Embryonic facial prominence (tissue), 1 donor: Measurements from ENCODE around the gene PDE6D.
"Not testable (repeated sequence)": the region's sequence is repeated elsewhere in the genome, so short reads cannot be mapped to it uniquely, and the experiment has no call there.

Experiments
- DNase-seq: peaks from one replicate; pipeline ENCODE4 v3.0.0-alpha.2; 2016; ENCODE audit errors: extremely low spot score

Gene PDE6D

GRCh38 chr2:231718799-231719198 lies 62.3 kb downstream of the PDE6D start:
- DNase-seq: no peak

DNA sequence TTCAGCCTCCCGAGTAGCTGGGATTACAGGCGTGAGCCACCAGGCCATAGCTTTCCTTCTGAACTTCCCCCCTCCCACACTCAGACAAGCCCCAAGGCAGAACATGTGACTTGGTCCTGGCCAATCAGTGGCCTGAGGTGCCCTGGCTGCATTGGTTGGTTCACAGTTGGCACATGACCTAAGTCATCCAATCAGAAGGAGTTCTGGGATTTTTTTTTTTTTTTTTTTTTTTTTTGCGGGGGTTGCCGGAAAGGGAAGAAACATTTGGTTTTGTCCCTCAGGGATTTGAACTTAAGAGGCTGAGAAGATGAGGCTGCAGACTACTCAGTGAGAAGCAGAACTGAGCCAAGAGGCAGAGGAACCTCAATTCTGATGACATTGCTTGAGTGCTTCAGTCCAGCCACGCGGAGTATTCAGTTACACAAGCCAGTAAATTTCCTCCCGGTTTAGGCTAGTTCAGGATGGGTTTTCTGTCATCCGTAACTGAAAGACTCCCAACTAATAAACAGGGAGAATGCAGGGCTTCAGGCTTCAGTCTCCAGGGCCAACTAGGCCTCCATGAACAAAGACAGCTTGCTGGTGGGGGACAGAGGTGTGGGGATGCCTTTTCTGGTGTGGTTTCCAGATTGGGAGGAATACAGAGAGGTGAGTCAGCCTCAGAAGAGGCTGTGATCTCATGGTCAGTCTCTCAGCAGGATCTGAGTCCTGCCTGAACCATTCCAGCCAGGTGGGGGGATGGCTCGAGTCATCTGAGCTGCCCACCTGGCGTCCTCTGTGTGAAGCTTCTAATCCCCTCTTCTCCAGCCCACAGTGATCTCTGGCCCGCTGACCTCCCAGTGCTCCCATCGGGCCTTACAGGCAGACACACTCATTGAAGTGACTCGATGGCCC lies 63.6 kb downstream of the PDE6D start:
- no peak for DNase-seq

DNA sequence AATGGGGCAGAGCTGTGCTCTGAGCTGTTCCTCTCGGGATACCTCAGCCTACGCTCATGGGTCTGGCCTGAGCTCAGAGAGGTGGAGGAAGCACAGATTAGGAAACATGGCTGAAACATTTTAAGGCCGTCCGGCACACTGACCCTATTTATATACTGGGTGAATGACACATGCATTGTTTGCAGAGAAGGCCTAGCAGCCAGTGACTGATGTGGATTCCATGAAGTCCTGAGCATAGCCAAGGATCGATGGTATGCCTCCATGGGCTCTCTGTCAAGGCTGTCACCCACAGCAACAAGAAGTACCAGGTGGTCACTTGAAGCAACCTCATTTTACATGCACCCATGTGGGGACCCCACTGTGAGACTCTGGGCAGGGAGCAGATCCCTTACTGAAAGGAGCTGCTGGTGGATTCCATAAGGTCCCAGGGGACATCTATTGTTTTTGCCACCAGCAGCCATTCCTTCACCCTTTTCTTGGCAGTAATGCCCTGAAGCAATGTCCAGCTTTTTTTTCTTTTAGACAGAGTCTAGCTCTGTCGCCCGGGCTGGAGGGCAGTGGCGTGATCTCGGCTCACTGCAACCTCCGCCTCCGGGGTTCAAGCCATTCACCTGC lies 64.3 kb downstream of the PDE6D start:
- no peak for DNase-seq

DNA sequence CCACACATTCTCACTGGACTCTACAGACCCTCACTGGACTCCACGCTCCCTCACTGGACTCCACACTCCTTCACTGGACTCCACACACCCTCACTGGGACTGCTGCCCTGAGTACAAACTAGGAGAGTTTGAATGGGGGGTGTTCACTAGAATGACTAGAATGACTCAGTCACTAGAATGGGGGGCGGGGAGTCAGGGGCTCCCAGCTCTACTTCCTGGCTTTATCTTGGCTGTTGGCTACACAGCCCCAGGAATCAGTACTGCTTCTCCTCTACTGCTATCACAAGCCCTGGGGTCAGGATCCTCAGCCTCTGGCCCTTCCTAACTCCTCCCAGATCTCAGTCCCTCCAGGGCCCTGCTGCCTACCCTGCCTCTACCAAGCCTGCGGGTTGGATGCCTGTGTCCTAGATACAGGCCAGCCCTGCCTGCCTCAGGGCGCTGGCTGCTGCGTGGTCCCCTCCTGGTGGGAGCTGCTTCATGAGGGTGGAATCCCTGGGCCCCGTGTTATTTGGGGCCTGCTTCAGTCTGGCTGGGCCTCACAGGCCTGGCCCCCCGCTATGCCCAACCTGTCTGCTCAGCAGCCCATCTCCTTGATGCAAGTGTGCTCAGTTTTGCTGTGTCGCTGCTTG lies 65.0 kb downstream of the PDE6D start:
- DNase-seq: no peak

DNA sequence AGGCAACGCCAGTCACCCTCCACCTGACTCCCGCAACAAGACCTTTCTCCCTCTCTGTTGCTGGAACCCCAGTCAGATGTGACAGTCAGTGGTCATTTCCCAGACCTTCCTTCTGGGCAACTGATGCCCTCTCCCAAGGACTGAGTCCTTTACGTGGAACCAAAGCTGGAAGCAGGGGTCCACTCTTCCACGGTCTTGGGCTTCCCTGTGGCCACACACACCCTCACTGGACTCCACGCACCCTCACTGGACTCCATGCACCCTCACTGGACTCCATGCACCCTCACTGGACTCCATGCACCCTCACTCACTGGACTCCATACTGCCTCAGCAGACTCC lies 65.6 kb downstream of the PDE6D start:
- no peak for DNase-seq

- DNase-seq: no peak
These were observed 66.2 kb downstream of the PDE6D start for GRCh38 chr2:231714639-231715498.

GRCh38 chr2:231713730-231714638 lies 67.1 kb downstream of the PDE6D start:
- peak; percentile 53 for DNase-seq

DNA sequence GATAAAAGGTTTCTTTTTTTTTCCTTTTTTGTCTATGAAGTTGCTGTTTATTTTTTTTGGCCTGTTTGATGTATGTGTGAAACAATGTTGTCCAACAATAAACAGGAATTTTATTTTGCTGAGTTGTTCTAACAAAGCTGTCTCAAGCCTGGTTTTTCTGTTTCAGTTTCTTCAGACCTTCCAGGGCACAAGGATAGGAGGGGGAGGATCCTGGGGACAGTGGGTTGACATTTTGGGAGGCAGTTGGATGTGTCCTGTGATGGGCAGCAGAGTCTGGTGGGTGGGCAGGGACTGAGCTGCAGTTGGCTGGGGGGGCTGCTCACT lies 67.7 kb downstream of the PDE6D start:
- DNase-seq: not testable (repeated sequence)

- not testable (repeated sequence) for DNase-seq
These were observed 68.5 kb downstream of the PDE6D start for GRCh38 chr2:231712451-231713021.

GRCh38 chr2:231711677-231712450 lies 69.2 kb downstream of the PDE6D start:
- DNase-seq: no peak

DNA sequence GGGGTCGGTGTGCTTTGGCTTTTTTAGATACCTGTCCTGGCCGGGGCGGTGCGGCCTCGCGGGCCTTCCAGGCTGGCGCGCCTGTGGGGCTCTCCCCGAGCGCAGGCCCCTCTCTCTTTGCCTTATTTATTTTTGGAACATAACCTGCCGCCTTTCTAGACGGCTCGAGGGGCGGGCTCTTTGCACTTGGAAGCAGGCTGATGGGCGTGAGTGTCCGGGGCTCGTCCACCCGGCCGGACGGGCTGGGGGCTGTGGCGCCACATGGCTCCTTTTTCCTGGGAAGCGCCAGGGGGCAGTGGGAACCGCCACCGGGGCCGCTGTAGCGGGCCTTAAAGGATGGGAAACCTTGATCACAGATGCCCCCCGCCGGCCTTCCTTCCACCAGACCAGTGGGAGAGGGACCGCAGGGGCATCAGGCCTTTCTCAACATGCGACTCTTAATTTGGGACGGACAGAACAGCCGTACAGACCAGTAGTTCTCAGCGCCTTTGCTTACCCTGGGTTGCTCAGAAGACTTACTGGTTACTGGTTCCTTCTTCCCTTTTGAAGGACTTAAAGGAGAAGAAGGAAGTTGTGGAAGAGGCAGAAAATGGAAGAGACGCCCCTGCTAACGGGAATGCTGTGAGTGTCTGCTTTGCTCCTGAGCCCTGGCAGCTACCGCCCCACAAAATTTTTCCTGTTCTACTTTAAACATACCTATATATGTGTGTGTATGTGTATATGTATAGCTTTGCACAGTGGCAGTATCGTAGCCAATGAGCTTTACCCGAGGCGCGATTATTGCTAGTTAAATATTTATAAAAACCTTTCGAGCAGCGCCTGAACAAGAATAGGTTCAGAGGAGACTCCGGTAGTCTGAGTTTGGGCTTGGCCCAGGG lies 70.0 kb downstream of the PDE6D start:
- DNase-seq: no peak

- DNase-seq: peak; percentile 56
These were observed 70.9 kb downstream of the PDE6D start for GRCh38 chr2:231709981-231710798.

DNA sequence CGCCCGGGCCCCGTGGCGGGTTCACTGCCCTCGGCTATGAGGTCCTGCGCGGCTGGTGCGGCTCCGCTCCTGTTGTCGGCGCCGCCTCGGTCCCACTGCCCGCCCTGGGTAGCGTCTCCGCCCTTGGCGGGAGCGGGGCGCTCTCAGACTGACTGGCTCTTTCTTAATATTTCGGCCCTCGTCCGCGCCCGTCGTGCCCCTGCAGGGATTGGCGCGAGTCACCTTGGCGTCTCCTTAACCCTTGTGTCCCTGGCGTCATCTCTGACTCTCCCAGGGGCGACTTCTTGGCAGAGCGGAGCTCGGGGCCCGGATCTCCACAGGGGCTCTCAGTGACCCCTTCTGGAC lies 71.5 kb downstream of the PDE6D start:
- DNase-seq: no peak

- DNase-seq: no peak
These were observed 72.1 kb downstream of the PDE6D start for GRCh38 chr2:231708773-231709635.

GRCh38 chr2:231707927-231708772 lies 72.9 kb downstream of the PDE6D start, which contains the start of gene PTMA:
TSS of gene PTMA (plus strand) at chr2:231708525. CDS start at chr2:231708707, 182 bp downstream.
- DNase-seq: peak; percentile 98

DNA sequence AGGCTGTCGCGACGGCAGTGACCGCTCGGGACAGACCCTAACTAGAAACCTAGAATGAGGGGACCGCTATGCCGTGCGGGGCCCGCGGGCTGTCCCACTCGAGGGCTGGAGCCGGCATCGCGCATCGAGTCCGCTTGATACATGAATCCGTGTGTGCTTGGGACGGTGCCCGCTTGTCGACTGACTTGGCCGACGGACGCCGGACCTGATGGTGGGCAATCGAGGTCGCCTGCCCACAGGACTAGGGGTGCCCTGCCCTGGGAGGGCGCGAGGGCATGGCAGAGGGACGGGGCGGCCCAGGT lies 73.5 kb downstream of the PDE6D start:
- no peak for DNase-seq
